Memory B cell (primary cell): ENCODE measurements around the gene NCOA1.

ENCODE experiments used
- ATAC-seq: fragments of 150-1000 bp; cut with Tn5 transposase; 2 replicates; pipeline ENCODE4 v1.10.0; 2021; ENCODE audit warnings: low read depth, mild to moderate bottlenecking, moderate library complexity
- DNase-seq, 2 donors: peaks; one replicate each; pipeline ENCODE4 v3.0.0; 2022; ENCODE audit warnings: low spot score in 2 of 2
- H3K27ac Mint-ChIP-seq: one replicate; pipeline ENCODE4 v1.8.0; 2022; ENCODE audit warnings: mild to moderate bottlenecking, moderate library complexity, mixed read lengths
- H3K27me3 Mint-ChIP-seq: one replicate; pipeline ENCODE4 v1.8.0; 2022; ENCODE audit warnings: mixed read lengths
- H3K36me3 Mint-ChIP-seq: one replicate; pipeline ENCODE4 v1.8.0; 2022; ENCODE audit warnings: mild to moderate bottlenecking, mixed read lengths
- H3K4me1 Mint-ChIP-seq: one replicate; pipeline ENCODE4 v1.8.0; 2022; ENCODE audit warnings: mixed read lengths
- H3K4me3 Mint-ChIP-seq: one replicate; pipeline ENCODE4 v1.8.0; 2022; ENCODE audit warnings: mild to moderate bottlenecking, moderate library complexity, mixed read lengths
- H3K9me3 Mint-ChIP-seq: one replicate; pipeline ENCODE4 v1.8.0; 2022; ENCODE audit warnings: mixed read lengths

The NCOA1 gene

DNA sequence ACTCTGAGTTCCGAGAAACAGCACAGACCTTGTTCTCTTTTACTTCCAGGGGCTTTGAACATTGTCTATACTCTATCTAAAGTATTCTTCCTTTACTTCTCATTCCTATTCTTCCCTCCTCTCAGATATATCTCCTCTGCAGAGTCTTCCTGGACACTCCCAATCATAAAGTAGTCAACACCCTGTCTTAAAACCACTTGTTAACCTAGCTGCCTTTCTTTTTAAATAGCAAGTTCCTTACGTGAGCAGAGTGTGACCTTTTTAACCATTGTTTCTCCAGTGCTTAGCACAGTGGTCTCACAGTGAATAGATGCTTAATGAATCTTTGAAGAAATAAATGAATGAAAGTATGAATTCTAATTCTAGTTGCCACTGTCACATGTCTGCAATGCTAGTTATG, 254.8 kb downstream of the NCOA1 start:
- Mint-ChIP-seq H3K9me3 (no peaks in the 10 kb centered on the region), H3K27me3 (no peaks in the 10 kb centered on the region), H3K27ac (no peak overlapping the region), H3K4me3 (no peak overlapping the region), H3K36me3 (peaks cover 24% of the 10 kb centered on the region), H3K4me1 (no peaks in the 10 kb centered on the region)
- DNase-seq: no peak
- no peak for ATAC-seq

DNA sequence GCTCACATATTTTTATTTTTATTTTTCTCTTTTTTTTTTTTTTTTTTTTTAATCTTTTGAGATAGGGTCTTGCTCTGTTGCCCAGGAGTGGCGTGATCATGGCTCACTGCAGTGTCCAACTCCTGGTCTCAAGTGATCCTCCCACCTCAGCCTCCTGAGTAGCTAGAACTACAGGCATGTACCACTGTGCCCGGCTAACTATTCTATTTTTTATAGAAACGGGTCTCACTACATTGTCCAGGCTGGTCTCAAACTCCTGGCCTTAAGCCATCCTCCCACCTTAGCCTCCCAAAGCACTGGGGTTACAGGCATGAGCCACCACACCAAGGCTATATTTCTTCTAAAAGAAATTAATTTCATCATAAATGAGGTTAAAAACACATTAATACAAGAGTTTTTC, 256.2 kb downstream of the NCOA1 start:
- Mint-ChIP-seq H3K27me3 (no peaks in the 10 kb centered on the region), H3K4me1 (no peaks in the 10 kb centered on the region), H3K9me3 (no peaks in the 10 kb centered on the region), H3K4me3 (no peak overlapping the region), H3K36me3 (peaks cover 20% of the 10 kb centered on the region), H3K27ac (no peak overlapping the region)
- no peak for DNase-seq
- ATAC-seq: no peak

DNA sequence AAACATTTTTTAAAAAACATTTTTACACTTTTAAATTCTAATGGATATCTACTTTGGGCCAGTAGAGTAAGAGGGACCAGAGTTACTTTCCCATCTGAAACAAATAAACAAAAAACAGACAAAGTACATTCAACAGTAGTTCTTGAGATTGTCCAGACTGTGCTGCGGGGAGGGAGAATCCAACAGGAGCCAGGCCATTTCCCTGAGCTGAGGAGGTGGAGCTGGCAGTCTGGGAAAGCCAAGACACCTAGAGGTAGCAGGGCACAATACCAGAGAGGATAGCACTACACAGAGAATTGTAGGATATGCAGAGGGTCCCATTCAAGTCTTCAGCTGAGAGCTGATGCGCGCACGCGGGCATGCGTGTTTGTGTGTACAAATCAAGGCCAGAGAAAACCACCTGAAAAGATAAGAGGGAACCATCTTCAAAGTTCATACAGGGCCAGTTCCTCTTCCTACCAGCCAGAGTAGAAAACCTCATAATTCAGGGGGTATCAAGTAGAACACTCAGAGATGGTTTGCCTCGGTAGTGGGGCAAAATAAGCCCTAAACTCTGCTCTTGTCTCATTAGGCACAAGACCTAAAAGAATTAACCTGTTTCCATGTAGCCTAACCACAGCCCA, 258.1 kb downstream of the NCOA1 start:
- Mint-ChIP-seq H3K27ac (peak overlapping the region; percentile 48), H3K9me3 (no peaks in the 10 kb centered on the region), H3K4me3 (no peak overlapping the region), H3K27me3 (no peaks in the 10 kb centered on the region), H3K36me3 (peaks cover 17% of the 10 kb centered on the region), H3K4me1 (no peaks in the 10 kb centered on the region)
- no peak for ATAC-seq
- DNase-seq: no peak

DNA sequence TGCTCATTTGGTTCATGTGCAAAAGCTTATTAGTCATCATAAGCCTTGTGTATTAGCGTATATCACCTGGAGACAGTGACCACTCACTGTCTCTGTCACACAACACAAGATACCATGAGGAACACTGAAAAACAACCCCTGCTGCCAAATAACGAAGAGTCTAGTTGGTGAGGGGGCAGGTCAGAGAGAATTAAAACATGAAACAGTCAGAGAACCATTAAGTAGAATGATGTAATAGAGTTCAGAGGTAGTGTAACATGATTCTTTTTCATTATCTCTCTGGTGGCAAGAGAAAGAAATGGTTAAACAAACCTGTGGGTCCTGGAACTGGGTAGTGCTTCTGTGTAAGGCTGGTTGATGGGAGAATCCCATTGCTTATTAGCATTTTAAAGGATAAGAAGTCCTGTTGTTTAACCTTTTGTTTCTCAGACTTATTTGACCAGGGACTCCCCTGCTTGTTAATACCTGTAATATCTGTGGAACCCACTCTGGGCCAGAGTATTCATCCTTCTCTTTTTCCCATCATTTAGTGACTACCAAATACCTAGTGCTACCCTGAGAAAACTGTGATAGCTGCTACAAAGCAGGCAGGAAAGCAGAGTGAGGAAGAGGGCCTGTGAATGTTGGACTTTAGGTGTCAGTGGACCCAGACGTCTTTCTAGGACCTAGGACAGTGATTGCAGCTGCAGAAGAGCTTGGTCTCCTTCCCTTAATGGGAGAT, 264.1 kb downstream of the NCOA1 start:
- H3K9me3 Mint-ChIP-seq: no peaks in the 10 kb centered on the region
- no peaks in the 10 kb centered on the region for H3K4me1 Mint-ChIP-seq
- no peak overlapping the region for H3K4me3 Mint-ChIP-seq
- DNase-seq (no peak), ATAC-seq (no peak)
- H3K27me3 Mint-ChIP-seq: no peaks in the 10 kb centered on the region
- H3K27ac Mint-ChIP-seq: no peak overlapping the region
- H3K36me3 Mint-ChIP-seq: peaks cover 10% of the 10 kb centered on the region

DNA sequence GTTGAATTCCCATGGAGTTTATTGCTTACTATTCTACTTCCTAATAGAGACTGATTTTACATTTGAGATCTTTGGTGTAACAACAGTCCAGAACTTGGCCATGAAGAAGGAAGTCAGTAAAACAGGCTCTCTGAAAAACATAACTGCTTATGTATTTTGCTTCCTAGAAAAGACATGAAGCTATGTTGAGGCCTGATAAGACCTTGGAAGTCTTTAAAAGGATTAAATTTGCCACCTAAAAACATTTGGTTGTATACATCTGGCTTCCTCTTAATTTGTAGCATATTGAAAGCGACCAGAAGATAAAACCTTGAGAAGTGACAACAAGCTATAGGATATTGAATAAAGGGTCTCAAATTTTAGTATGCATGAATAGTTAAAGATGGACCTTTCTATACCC, 265.7 kb downstream of the NCOA1 start:
- H3K27ac Mint-ChIP-seq: no peak overlapping the region
- H3K36me3 Mint-ChIP-seq: peaks cover 14% of the 10 kb centered on the region
- DNase-seq: no peak
- H3K27me3 Mint-ChIP-seq: no peaks in the 10 kb centered on the region
- H3K4me1 Mint-ChIP-seq: no peaks in the 10 kb centered on the region
- ATAC-seq: no peak
- no peak overlapping the region for H3K4me3 Mint-ChIP-seq
- no peaks in the 10 kb centered on the region for H3K9me3 Mint-ChIP-seq

DNA sequence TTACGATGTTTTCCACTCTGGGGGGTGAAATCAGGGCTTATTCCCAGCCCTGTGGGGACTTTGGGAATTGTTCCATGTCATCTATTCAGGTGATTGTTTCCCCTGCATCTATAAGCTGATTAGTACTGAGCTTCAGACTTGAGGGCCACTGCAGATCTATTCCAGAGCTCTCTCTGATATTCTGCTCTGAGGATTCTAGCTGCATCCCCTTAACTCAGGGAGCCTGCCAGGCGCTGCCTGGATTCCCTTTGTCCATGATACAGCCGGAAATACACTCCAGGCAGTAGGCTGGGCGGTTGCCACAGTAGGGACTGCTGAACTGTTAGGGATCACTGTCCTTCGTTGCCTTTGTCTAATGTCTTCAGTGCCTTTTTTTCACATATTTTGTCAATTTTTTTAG, 270.8 kb downstream of the NCOA1 start:
- ATAC-seq (no peak), DNase-seq (no peak)
- peaks cover 5% of the 10 kb centered on the region for H3K4me1 Mint-ChIP-seq
- H3K27ac Mint-ChIP-seq: no peak overlapping the region
- no peak overlapping the region for H3K4me3 Mint-ChIP-seq
- peaks cover 31% of the 10 kb centered on the region for H3K36me3 Mint-ChIP-seq
- H3K27me3 Mint-ChIP-seq: no peaks in the 10 kb centered on the region
- no peaks in the 10 kb centered on the region for H3K9me3 Mint-ChIP-seq

DNA sequence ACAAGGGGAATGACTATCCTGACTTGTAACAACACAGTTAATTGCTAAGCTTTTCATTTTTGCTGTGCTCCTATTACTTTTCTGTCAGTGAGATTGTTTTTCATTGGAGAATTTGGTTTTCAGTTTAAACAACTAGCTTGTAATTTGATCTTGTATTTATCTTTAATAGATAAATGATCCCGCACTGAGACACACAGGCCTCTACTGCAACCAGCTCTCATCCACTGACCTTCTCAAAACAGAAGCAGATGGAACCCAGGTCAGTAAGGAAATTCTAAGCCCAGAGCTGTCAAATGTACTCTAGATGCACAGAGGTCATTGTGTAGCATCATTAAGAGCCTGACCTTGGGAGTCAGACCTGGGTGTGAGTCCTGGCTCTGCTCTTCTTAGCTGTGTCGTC, 271.5 kb downstream of the NCOA1 start:
- no peak overlapping the region for H3K27ac Mint-ChIP-seq
- DNase-seq: no peak
- H3K4me1 Mint-ChIP-seq: peaks cover 5% of the 10 kb centered on the region
- ATAC-seq: no peak
- no peaks in the 10 kb centered on the region for H3K27me3 Mint-ChIP-seq
- H3K4me3 Mint-ChIP-seq: no peak overlapping the region
- no peaks in the 10 kb centered on the region for H3K9me3 Mint-ChIP-seq
- H3K36me3 Mint-ChIP-seq: peaks cover 34% of the 10 kb centered on the region

DNA sequence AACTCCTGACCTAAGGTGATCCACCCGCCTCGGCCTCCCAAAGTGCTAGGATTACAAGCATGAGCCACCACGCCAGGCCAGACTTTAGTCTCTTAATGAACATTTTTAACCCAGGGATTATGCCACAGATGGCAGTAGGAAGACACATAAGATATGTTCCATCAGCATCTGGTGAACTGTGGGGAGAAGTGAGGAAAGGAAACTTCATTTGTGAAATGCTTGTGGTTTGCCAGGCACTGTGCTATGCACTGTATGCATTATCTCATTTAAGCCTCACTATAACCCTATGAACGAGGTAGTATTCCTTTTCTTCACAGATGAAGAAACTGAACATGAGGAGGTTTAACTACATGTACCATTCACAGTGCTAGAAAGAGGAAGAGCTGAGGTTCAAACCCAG, 272.8 kb downstream of the NCOA1 start:
- no peak for DNase-seq
- Mint-ChIP-seq H3K27ac (no peak overlapping the region), H3K4me3 (no peak overlapping the region), H3K4me1 (peaks cover 5% of the 10 kb centered on the region), H3K36me3 (peaks cover 36% of the 10 kb centered on the region), H3K27me3 (no peaks in the 10 kb centered on the region), H3K9me3 (no peaks in the 10 kb centered on the region)
- no peak for ATAC-seq

DNA sequence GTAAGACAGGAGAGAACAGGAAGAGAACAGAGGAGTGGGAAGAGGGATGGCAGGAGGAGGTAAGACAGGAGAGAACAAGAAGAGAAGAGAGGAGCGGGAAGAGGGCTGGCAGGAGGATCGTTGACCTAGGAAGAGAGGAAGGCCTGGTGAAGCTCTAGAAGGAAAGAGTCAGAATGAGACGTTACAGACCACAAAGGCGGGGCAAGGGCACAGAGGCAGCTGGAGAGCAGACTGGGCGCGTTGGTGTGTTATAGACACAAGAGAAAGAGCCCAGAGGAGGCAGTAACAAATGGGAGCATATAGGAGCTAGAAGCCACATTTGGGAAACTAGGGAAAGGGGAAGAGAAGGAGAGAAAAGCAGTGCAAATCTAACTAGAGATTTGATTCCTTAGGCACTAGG, 275.6 kb downstream of the NCOA1 start:
- Mint-ChIP-seq H3K36me3 (peaks cover 32% of the 10 kb centered on the region), H3K4me3 (no peak overlapping the region), H3K27me3 (no peaks in the 10 kb centered on the region), H3K27ac (peak overlapping the region; percentile 1), H3K4me1 (peaks cover 5% of the 10 kb centered on the region), H3K9me3 (no peaks in the 10 kb centered on the region)
- DNase-seq (no peak), ATAC-seq (no peak)

DNA sequence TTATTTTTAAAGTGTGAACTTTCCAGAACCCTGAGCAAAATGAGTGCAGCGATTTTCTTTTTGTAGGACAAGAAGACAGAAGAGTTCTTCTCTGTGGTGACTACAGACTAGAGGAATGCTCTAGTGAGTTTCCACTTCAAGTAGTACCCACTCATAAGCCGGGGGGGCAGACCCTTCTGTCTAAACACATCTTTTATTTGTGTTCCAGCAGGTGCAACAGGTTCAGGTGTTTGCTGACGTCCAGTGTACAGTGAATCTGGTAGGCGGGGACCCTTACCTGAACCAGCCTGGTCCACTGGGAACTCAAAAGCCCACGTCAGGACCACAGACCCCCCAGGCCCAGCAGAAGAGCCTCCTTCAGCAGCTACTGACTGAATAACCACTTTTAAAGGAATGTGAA, 277.0 kb downstream of the NCOA1 start:
- no peak for ATAC-seq
- H3K27me3 Mint-ChIP-seq: no peaks in the 10 kb centered on the region
- H3K4me3 Mint-ChIP-seq: no peak overlapping the region
- peaks cover 5% of the 10 kb centered on the region for H3K4me1 Mint-ChIP-seq
- H3K9me3 Mint-ChIP-seq: no peaks in the 10 kb centered on the region
- no peak overlapping the region for H3K27ac Mint-ChIP-seq
- no peak for DNase-seq
- H3K36me3 Mint-ChIP-seq: peaks cover 32% of the 10 kb centered on the region

DNA sequence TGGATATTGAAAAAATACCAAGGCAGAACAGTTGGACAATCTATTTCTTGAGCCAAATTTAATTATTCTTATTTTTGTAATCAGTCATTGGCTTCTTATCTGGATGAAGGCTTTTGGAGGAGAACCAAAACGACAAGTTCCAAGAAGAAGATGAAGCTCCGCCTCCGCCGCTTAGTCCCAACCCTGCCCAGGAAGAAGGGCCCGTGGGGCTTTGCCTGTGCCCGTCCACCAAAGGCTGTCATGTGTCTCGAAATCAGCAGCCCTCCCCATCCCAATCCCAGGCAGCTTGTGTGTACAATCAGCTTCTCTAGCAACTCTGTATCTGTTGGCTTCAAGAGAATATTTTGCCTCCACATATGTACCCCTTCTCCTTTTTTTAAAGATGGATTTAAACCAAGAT, 277.5 kb downstream of the NCOA1 start:
- Mint-ChIP-seq H3K9me3 (no peaks in the 10 kb centered on the region), H3K27ac (no peak overlapping the region), H3K4me3 (no peak overlapping the region), H3K36me3 (peaks cover 32% of the 10 kb centered on the region), H3K27me3 (no peaks in the 10 kb centered on the region), H3K4me1 (peaks cover 5% of the 10 kb centered on the region)
- DNase-seq: no peak
- ATAC-seq: no peak

DNA sequence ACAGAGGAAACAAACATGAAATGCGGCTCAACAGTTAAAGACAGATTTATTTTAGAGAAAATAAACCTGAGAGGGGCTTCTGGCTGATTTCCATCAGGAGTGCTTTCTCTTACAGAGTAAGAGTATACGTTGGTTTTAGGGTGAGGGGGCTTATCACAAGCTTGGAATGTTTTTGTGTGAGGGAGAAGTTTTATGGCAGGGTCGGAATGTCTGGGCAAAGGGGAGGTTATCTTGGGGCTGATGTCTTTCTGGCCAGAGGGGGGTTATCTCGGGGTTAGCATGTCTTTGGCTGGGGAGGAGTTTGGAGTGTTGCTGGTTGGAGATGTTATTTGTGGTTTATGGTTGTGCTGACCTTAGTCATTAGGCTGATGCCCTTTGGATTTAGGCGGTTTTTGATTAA, 280.0 kb downstream of the NCOA1 start:
- H3K36me3 Mint-ChIP-seq: peaks cover 18% of the 10 kb centered on the region
- no peaks in the 10 kb centered on the region for H3K9me3 Mint-ChIP-seq
- peak overlapping the region; percentile 6 for H3K27ac Mint-ChIP-seq
- no peak for DNase-seq
- H3K4me1 Mint-ChIP-seq: peaks cover 5% of the 10 kb centered on the region
- ATAC-seq: no peak
- H3K4me3 Mint-ChIP-seq: no peak overlapping the region
- H3K27me3 Mint-ChIP-seq: no peaks in the 10 kb centered on the region

DNA sequence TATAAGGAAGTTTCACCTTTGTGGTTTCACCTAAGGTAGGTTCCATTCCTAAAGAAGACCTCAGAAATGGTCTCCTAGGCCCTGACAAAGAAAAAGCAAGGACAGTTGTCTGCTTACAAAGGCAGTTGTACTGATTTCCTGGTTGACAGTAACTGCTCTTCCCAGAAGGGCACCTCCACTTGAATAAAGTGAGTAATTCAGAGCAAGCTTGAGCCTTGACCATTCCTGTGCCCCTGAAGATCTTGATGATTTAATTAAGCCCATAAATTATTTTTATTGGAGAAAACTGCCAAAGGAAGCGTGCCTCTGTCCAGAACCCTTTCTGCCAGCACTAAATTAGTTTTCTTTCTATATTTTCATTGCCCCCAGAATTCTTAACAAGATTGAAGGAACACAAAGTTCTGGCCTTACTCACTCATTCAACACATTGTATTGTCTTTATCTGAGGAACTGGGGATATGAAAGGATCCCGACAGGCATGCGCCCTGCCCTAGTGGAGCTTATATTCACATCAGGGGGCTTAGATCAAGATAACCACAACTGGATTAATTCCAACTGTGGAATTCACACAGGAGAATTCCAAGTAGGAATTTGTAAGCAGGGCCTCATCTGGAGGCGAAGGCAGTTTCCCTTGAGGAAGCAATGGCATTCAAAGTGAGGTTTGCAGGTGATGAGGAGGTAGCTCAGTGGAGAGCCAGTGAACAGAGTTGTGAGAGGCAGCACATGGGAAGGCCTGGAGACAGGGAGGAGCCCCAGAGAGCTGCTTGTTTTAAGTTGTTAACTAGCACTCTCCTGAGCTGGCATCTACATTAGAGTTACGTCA, 280.9 kb downstream of the NCOA1 start:
- H3K27ac Mint-ChIP-seq: no peak overlapping the region
- peaks cover 1% of the 10 kb centered on the region for H3K9me3 Mint-ChIP-seq
- H3K27me3 Mint-ChIP-seq: peaks cover 1% of the 10 kb centered on the region
- DNase-seq (no peak), ATAC-seq (no peak)
- peaks cover 3% of the 10 kb centered on the region for H3K4me1 Mint-ChIP-seq
- H3K36me3 Mint-ChIP-seq: peaks cover 11% of the 10 kb centered on the region
- H3K4me3 Mint-ChIP-seq: no peak overlapping the region

DNA sequence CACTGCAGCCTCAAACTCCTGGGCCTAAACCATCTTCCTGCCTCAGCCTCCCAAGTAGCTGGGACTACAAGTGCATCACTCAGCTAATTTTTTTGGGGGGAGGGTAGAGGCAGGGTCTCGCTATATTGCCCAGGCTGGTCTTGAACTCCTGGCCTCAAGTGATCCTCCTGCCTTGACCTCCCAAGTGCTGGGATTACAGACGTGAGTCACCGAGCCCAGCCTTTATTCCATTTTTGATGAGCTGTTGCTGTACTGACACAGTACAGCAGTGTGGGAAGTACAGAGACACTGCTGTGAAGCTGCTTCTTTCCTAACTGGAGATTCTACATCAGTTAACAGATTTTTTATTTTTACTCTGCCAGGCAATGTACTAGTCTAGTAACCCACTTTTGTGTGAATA, 283.3 kb downstream of the NCOA1 start:
- Mint-ChIP-seq H3K4me3 (no peak overlapping the region), H3K27me3 (peaks cover 1% of the 10 kb centered on the region), H3K36me3 (peaks cover 6% of the 10 kb centered on the region), H3K9me3 (peaks cover 1% of the 10 kb centered on the region), H3K4me1 (peaks cover 4% of the 10 kb centered on the region), H3K27ac (no peak overlapping the region)
- DNase-seq (no peak), ATAC-seq (no peak)
